GM23248 (cell line): ENCODE results near the gene CACNB2.

Experiments used
- EZH2 ChIP-seq: fragments of 200-600 bp; sonication (generic); IDR thresholded peaks from 2 replicates; pipeline ENCODE4 v1.6.1; 2018; ENCODE audit warnings: antibody characterized with exemption, mild to moderate bottlenecking; ENCODE audit not compliant: insufficient read depth, poor library complexity, severe bottlenecking
- EZH2phosphoT487 ChIP-seq: fragments of 200-600 bp; sonication (generic); IDR thresholded peaks from 2 replicates; pipeline ENCODE4 v1.6.1; 2018; ENCODE audit warnings: antibody characterized with exemption, moderate library complexity, mild to moderate bottlenecking, low read depth; ENCODE audit not compliant: insufficient read depth

DNA sequence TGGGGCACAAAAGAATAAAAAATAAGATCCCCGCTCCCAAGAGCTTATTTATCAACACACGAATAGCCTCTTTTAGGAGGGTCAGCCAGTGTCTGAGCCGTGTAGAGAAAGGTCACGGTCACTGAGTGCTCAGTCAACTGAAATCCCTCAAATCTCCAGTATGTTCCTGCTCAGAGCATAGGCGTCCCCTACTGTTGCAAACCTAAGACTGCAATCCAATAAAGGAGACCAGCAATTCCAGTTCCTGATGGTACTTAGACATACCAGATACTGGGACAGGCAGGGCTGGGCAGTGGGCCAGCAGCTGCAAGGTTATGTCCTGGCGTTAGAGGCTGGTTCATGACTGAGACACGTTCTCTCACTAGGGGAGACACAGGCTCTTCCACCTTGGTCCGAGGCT is 93.6 kb downstream of the CACNB2 start:
- TF ChIP-seq EZH2, result no peak
- TF ChIP-seq EZH2phosphoT487, result no peak
